Measurements from ENCODE around the gene BUB1B.
A peak's percentile ranks its signal among the peaks of the same experiment; 100 is the strongest.

Gene BUB1B

GRCh38 chr15:40242213-40242599, 81.3 kb downstream of the BUB1B start:
- DNase-seq: no peak

DNA sequence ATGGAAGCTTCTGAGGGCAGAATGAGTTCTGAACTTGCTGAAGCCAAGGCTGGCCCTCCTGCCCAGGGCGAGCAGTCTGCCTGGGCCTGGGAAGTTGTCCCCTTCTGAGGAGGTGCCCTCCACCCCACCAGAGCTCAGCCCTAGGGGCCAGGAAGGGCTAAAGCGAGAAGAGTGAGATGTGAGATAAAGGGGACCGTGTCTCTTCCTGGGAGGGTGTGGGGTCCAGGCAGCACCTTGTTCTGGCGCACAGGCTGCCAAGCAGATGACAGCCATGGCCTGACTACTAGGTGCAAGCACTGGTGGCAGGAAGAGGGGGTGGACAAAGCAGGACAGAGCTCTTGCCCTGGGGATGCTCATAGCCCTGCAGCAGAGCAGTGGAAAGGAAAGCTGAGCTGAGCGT, 81.7 kb downstream of the BUB1B start:
- DNase-seq: no peak

GRCh38 chr15:40243126-40243810, 82.4 kb downstream of the BUB1B start:
- DNase-seq: no peak

GRCh38 chr15:40244961-40245523, 84.2 kb downstream of the BUB1B start:
- no peak for DNase-seq

DNA sequence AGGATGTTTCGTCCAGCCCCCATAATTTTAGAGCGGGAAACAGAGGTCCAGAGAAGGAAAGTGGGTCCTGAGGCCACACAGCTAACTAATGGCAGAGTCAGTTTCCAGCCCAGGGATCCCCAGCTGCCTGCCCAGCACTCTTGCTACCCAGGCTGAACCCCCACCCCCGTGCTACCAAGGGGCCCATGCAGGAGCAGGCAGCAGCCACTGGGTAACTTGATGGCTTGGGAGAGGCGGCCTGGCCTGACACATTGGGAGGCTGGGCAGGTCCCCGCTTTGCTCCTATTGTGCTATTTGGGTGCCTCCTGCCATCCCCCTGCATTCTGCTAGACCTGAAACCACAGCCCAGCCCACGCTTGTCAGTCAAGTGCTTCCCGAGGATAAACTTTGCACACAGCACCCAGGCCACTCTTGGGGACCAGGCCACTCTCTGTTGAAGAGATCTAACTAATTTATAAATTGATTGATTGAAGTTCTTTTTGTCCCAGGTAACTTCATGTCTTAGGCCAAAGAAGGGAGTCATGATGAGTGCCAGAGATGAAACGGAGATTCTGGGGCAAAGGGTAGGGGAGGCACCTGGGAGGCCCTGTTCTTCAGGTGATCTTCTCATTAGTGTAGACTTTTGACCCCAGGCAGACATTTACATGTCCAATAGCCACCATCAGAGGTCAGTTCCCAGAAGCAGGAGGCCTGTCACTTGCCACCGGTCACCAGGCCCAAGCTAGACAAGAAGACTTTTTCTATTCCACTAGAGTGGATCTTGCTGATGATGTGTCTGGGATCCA, 85.0 kb downstream of the BUB1B start:
- DNase-seq: no peak

- no peak for DNase-seq
These were observed 85.8 kb downstream of the BUB1B start for GRCh38 chr15:40246496-40247280.

GRCh38 chr15:40247406-40247971, 86.6 kb downstream of the BUB1B start:
- DNase-seq: no peak

DNA sequence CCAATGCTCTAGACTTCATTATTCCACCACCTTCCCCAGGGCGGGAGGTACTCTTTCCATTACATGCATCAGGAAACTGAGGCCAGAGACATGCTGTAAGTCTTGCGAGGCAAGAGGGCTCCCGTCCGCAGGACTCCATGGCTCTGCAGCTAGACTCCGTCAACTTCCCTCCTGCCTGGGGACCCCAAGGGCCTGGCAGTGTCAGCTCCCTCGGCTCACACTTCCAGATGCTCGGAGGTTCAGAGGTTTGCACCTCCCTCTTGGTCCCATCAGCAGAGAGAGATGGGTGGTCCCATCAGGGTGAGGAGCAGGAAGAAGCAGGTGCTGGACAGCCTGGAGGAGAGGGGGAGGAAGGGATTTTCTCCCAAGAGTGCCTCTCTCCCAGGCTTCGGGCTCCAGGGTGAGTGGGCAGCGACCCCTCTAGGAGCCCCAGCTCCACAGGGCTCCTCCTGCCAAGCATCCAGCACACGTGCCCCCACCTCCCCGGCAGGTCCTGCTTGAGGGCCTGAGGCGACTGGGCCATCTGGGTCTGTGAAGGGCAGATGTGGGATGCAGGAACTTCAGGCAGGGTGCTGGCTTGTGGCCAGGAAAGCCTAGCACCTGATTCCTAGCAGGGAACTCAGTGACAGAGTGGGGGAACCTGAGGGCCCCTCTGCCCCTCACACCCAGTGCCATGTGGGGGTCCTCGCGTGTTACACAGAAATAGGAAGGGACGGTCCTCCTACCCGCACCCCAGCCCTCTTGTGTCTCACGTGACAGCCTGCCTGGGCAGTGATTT, 87.3 kb downstream of the BUB1B start:
- DNase-seq: no peak

- DNase-seq: no peak
These were observed 88.8 kb downstream of the BUB1B start for GRCh38 chr15:40249477-40250303.

- no peak for DNase-seq
These were observed 89.4 kb downstream of the BUB1B start for GRCh38 chr15:40250304-40250656.

DNA sequence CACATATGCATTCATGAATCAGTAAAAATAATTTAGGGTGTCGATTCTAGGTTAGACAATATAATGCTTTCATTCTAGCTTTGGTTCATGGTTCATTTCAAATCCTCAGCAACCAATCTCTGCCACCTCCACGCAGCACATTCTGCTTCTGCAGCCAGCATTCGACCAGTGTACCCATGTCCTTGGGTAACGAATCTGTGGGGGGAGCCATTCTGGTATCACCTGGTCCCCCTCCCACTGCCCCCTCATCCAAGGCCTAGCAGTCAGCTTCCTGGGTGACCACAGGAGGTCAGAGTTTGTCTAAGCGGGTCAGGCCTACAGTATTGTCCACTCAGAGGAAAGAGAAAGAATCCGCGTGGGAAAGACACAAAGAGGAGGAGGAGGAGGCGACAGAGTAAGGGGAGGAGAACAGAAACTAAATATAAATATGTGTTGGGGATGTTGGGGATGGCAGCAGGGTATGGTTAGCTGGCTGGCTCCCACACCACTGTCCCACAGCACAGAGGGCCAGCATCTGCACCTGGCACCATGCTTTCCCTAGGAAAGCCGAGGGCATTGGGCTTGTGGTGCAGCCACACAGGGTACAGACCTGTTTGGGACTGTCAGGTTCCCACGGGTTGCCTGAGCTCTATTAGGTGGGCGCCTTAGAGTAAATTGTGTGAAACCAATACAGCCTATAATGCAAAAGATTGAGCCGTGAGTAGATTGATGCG, 90.1 kb downstream of the BUB1B start:
- DNase-seq: no peak

DNA sequence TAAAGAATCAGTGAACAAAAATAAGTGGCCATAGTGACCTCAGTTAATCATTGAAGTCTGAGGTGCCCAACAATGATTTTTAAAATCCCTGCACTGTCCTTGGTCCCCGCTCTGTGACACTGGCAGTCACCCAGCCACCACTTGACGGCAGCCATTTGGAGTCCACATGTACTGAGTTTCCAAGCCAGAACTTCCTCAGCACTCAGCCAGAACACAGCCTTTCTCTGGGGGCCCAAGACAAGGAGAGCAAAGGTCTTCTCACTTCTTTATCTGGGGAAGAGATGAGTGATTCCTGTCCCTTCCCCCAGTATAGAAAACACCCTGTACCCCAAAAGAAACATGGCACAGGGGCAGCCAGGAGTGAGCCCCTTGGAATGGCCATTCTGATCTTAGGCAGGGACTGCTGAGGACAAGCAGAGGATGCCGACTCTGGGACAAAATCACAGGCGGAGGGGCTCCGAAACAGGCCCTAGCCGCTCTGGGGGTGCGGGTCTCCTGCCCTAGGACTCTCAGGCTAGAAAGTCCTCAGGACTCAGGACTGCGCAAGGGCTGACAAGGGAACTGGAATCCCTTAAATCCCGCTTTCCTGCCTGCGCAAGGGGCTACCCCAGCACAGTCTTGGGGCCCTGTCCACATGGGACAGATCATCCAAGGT, 90.7 kb downstream of the BUB1B start:
- DNase-seq: no peak

- DNase-seq: no peak
These were observed 91.2 kb downstream of the BUB1B start for GRCh38 chr15:40252141-40252437.

DNA sequence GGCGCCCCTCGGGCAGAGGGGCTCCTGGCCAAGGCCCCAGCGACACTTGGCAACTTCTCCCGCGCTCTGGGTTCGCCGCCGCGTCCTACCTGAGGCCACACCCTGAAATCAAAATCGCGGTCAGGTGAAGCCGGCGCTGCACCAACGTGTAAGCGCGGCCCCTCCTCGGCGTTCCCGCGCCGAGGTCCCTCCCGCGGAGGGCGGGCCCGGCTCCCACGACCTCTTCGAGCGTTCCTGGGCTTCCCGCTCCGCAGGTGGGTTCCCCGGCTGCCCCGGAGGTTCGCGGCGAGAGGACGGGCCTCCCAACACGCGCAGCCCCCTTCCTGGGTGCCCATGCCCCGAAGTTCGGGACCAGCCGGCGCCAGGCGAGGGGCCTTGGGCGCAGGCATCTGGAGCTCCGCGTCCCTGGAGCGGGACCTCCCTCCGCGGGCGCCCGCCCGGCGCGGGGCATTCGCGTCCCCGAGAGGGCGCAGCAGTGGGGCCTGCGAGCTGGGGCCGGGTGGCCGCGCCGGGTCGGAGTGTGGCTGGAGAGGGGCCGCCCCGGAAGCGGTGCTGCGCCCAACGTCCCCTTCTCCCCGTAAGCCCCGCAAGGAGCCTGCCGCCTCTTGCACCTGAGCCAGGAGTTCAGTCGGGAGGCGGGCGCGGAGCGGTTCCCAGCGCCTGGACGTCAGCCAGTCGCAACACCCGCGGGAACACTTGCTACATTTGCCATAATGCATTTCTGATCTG, 91.7 kb downstream of the BUB1B start:
- DNase-seq: no peak

GRCh38 chr15:40253167-40253790, 92.4 kb downstream of the BUB1B start:
- DNase-seq: peak in 1 of 2 experiments; percentile 10

DNA sequence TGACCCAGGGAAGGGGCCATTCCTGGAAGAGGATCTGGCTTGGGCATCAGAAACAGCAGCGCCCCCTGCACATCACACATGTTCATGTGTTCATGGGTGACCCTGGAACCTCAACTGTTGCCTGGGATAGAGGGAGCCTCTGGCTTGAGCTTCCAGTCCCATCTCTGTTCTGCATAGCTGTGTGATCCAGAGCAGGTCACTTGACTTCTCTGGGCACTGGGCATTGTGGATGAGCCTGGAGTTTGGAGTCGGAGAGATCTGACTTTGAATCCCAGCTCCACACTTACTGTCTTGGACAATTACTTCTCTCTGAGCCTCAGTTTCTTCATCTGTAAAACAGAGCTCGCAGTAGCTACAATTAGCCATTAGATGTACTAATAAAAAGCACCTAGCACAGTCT, 93.6 kb downstream of the BUB1B start:
- DNase-seq: no peak

GRCh38 chr15:40255033-40255432, 94.2 kb downstream of the BUB1B start:
- no peak for DNase-seq

DNA sequence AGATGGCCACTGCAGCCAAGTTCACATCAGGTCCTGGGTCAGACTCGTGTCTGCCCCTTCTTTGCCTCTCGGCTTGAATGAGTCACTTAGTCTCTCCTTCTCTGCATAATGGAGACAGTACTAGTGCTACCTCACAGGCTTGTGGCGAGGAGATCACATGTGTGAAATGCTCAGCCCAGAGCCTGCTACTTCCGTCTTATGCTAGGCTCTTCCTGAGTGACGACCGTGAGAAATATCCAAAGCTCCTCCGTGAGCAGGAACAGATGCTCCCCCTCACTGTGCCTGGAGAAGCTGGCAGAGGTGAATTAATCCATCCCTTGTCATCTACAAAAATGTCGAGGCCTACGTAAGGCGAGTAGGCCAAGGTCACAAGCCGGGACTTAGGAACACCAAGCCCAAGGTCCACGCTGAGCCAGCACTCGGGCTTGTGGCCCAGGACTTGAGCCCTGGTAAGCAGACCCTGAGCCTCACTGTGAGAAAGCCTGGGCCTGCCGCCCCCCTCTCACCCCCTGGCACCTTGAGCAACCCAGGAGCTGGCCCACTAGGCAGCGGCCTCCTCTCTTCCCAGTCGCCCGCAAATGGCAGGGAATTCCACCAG, 95.9 kb downstream of the BUB1B start:
- DNase-seq: no peak
